Prostate gland (tissue), 2 donors: Measurements from ENCODE around the gene WDR77.

Experiments
- CTCF ChIP-seq, 4 experiments: fragments of 200-600 bp in 2 of 4; fragments of 450-650 bp in 2 of 4; sonication (generic) in 2 of 4; IDR thresholded peaks; 1 replicate in 3 of 4; 2 replicates in 1 of 4; pipeline ENCODE4 v1.5.1; 2016 to 2019; ENCODE audit warnings: antibody characterized with exemption in 4 of 4, mild to moderate bottlenecking in 2 of 4, moderate library complexity in 2 of 4
- POLR2A ChIP-seq: fragments of 450-650 bp; IDR thresholded peaks from one replicate; pipeline ENCODE4 v1.6.1; 2016; ENCODE audit warnings: antibody characterized with exemption, mild to moderate bottlenecking
- POLR2AphosphoS5 ChIP-seq: sonication (generic); formaldehyde crosslinking; IDR thresholded peaks from one replicate; pipeline ENCODE4 v1.6.1; 2017; ENCODE audit warnings: antibody characterized with exemption

- TF ChIP-seq CTCF (IDR thresholded peaks at IDR 0.05) (no peak), POLR2AphosphoS5 (no peak), POLR2A (no peak)
Measured at GRCh38 chr1:111480674-111481073, 31.6 kb upstream of the WDR77 start.
